Measurements from ENCODE around the gene ADGRA3. TPM values are rescaled to one million over a fixed set of nuclear protein-coding genes. Genes with fewer than 3 reads are reported as not detected.

The ADGRA3 gene
- total and polyA plus RNA-seq, 10 donors = 1.6 to 10.6 (median 5.4) TPM

DNA sequence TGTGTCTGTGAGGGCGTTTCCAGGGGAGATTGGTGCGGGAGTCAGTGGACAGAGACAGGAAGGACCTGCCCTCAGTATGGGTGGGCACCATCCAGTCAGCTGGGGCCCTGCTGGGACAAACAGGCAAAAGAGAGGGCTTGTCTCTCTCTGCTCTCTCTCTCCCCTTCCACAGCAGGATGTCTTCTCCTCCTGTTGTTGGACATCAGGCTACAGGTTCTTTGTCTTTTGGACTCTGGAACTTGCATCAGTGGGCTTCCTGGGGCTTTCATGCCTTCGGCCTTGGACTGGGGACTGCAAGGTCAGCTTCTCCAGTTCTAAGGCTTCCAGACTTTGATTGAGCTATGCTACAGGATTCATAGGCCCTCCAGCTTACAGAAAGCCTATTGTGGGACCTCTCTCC, 59.6 kb downstream of the ADGRA3 start:
- H3K4me3 ChIP-seq = no peak overlapping the region
- no peaks in the 10 kb centered on the region for H3K27me3 ChIP-seq (replicated peaks in 1 of 7)
- intact Hi-C loops (cut with DNase I; ENCODE audit: low total_unique reads) = no loop called here
- no peaks in the 10 kb centered on the region for H3K9me3 ChIP-seq
- H3K4me1 ChIP-seq = no peaks in the 10 kb centered on the region
- DNase-seq = no peak
- H3K27ac ChIP-seq = no peak overlapping the region
- whole genome bisulfite sequencing, 5 donors = 65 to 85% (median 70%) methylated on average over 3 of the region's 3 CpGs
- no peaks in the 10 kb centered on the region for H3K36me3 ChIP-seq
- TF ChIP-seq POLR2A (IDR thresholded peaks at IDR 0.05) (no peak), POLR2AphosphoS5 (IDR thresholded peaks at IDR 0.05) (no peak)
- TF ChIP-seq, protein P1, sequence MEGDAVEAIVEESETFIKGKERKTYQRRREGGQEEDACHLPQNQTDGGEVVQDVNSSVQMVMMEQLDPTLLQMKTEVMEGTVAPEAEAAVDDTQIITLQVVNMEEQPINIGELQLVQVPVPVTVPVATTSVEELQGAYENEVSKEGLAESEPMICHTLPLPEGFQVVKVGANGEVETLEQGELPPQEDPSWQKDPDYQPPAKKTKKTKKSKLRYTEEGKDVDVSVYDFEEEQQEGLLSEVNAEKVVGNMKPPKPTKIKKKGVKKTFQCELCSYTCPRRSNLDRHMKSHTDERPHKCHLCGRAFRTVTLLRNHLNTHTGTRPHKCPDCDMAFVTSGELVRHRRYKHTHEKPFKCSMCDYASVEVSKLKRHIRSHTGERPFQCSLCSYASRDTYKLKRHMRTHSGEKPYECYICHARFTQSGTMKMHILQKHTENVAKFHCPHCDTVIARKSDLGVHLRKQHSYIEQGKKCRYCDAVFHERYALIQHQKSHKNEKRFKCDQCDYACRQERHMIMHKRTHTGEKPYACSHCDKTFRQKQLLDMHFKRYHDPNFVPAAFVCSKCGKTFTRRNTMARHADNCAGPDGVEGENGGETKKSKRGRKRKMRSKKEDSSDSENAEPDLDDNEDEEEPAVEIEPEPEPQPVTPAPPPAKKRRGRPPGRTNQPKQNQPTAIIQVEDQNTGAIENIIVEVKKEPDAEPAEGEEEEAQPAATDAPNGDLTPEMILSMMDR (IDR thresholded peaks at IDR 0.05 in 8 of 11, conservative IDR thresholded peaks at IDR 0.05 in 3 of 11) = no peak

DNA sequence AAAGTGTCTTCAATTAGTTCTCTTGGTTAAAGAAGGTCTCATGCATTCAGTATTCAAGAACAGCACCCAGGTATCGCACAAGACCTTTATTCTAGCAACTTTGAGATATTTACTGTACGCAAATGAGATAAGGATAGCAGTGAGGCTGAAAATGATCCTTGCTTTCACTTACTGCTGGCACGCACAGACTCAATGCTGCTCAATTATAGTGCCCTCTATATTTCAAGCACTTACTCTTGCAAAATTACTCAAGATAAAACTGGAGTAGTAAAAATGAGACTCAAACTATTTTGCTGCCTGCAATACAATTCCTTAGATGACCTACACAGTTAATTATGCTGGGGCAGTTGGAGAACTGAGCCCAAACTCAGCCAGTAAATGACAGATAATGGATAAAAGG, 60.9 kb downstream of the ADGRA3 start:
- intact Hi-C loops (cut with DNase I; ENCODE audit: low total_unique reads) = no loop called here
- Histone ChIP-seq H3K9me3 (no peaks in the 10 kb centered on the region), H3K36me3 (no peaks in the 10 kb centered on the region), H3K27ac (no peak overlapping the region), H3K4me3 (no peak overlapping the region), H3K4me1 (no peaks in the 10 kb centered on the region), H3K27me3 (replicated peaks in 1 of 7) (no peaks in the 10 kb centered on the region)
- 71 to 89% (median 87%) methylated on average over 3 of the region's 3 CpGs for WGBS, 5 donors
- no peak for DNase-seq
- TF ChIP-seq POLR2AphosphoS5 (IDR thresholded peaks at IDR 0.05) = no peak
- no peak for TF ChIP-seq POLR2A (IDR thresholded peaks at IDR 0.05)
- TF ChIP-seq, protein P1 (IDR thresholded peaks at IDR 0.05 in 8 of 11, conservative IDR thresholded peaks at IDR 0.05 in 3 of 11) = no peak

DNA sequence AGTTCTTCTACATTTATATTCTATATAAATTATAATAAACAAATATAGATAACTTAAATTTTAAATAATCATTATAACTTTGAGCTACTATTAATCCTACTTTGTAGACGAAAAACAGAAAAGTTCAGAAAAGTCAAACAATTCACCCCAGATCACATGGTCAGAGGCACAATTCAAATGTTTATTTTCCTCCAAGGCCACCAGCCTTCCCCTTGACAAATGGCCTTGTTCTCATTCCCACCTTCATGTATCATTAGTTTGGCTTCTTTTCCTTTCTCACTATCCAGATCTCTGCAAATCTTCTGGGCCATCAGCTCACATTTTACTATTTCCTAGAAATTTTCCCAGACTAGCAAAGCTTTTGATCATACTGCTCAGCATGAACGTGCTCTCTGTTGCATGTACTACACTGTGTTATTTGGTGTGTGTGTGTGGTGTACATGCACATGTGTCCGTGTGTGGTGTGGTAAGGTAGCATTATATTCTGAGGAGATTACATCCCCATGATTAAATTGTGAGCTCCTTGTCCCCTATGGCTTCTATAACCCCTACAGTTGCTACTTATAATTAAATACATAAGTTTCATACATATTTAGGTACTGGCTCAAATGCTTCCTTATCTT, 61.5 kb downstream of the ADGRA3 start:
- TF ChIP-seq, protein P1 (IDR thresholded peaks at IDR 0.05 in 8 of 11, conservative IDR thresholded peaks at IDR 0.05 in 3 of 11) = no peak
- TF ChIP-seq POLR2AphosphoS5 (IDR thresholded peaks at IDR 0.05) (no peak), POLR2A (IDR thresholded peaks at IDR 0.05) (no peak)
- H3K27me3 ChIP-seq (replicated peaks in 1 of 7) = no peaks in the 10 kb centered on the region
- WGBS, 5 donors = 84 to 89% (median 88%) methylated on average over 3 of the region's 3 CpGs
- intact Hi-C loops (cut with DNase I; ENCODE audit: low total_unique reads) = no loop called here
- no peaks in the 10 kb centered on the region for H3K4me1 ChIP-seq
- no peak overlapping the region for H3K4me3 ChIP-seq
- no peaks in the 10 kb centered on the region for H3K36me3 ChIP-seq
- H3K9me3 ChIP-seq = no peaks in the 10 kb centered on the region
- H3K27ac ChIP-seq = no peak overlapping the region
- DNase-seq = no peak

DNA sequence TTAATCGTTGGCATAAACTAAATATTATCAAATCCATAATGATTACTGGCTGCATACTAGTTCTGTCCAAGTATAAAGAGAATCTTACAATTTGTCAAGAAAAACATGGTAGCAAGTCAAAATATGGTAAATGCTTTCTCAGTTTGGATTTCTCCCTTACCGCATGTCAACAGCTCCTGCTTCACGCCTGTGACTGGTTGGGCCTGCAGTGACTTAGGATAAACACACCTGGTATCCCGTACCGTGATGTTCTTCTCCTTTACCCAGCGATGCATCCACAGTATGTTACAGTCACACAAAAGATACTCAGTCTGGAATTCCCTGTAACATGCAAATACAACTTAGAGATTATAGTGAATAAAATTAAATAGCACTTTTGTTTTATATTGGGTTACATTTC, 71.1 kb downstream of the ADGRA3 start:
- no peak overlapping the region for H3K4me3 ChIP-seq
- 86 to 93% (median 89%) methylated on average over 6 of the region's 6 CpGs for WGBS, 5 donors
- no peaks in the 10 kb centered on the region for H3K9me3 ChIP-seq
- H3K4me1 ChIP-seq = no peaks in the 10 kb centered on the region
- intact Hi-C loops (cut with DNase I; ENCODE audit: low total_unique reads) = no loop called here
- peaks cover 0 to 3% (median 0%) of the 10 kb centered on the region in 6 donors for H3K36me3 ChIP-seq
- DNase-seq = no peak
- no peaks in the 10 kb centered on the region for H3K27me3 ChIP-seq (replicated peaks in 1 of 7)
- TF ChIP-seq POLR2A (IDR thresholded peaks at IDR 0.05) = no peak
- TF ChIP-seq, protein P1 (IDR thresholded peaks at IDR 0.05 in 8 of 11, conservative IDR thresholded peaks at IDR 0.05 in 3 of 11) = no peak
- no peak for TF ChIP-seq POLR2AphosphoS5 (IDR thresholded peaks at IDR 0.05)
- H3K27ac ChIP-seq = no peak overlapping the region

All from spleen (tissue), 11 donors.